HuH-7.5 (cell line): ENCODE data around the gene BRD7.
"Not testable (repeated sequence)": the region's sequence is repeated elsewhere in the genome, so short reads cannot be mapped to it uniquely, and the experiment has no call there.

Experiments
- DNase-seq: peaks from one replicate; pipeline ENCODE4 v3.0.0; 2011; ENCODE audit warnings: low spot score

BRD7 gene

DNA sequence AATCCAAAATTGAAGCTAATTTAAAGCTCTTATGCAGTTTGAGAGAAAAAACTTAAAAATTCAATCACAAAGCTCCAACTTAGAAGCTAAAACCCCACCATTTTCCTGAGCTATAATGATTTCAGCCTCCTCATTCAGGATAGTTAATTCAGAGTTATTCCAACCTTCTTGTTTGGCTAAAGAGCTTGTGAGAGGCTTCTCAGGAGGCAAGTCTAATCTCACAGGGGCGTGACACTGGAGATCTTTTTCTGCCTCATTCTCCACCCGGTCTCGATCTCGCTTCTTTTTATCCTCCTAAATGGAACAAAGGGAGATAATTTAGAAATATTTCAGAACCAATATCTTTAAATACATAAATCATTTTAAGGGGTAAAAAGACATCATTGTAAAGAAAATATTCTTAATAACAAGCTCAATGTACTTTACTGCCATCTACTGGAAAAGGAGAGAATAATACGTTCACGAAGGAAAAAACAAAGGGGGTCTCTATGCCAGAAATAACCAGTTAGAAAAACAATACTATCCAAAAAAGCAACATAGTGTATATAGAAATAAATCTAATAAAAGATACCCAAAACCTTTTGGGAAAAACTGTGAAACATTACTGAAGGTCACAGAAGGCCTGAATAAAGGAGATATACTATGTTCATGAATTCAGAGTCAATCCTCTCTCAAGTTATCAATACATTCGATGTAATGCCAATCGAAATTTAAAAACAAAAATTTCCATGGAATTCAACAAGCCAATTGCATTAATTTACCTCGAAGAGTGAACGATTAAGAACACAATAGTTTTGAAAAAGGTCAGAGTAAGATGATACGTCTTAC lies 13.9 kb downstream of the BRD7 start:
- no peak for DNase-seq

DNA sequence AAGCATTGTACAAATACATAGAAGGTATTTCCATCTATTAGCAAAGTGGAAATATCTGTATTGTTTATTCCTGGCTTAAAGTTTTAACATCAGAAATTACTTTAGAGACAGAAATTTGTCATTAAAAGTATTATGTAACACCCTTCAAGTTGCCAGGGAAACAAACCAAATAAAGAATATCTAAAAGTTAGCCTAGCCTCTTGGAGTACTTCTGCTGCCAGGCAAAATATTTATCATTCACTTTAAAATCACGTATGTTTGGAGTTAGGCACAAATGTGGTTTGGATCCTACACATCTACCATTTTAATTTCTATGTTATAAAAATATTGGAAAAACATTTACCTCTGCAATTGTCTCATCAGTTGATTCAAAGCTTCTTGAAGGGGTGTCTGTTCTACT lies 14.7 kb downstream of the BRD7 start:
- no peak for DNase-seq

DNA sequence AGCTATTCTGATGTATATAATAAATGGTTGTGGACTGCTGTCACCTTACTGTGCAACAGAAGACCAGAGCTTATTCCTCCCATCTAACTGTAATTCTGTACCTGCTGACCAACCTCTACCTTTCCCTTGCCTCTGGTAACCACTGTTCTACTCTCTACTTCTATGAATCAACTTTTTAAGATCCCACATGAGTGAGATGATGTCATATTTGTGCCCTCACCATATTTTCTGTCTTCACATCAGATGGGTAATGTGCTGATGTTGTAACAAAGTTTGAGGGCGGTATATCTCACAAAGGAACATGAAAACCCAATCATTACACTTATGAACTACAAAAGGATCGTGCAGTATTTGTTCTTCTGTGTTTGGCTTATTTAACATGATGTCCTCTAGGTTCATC lies 16.8 kb downstream of the BRD7 start:
- no peak for DNase-seq

DNA sequence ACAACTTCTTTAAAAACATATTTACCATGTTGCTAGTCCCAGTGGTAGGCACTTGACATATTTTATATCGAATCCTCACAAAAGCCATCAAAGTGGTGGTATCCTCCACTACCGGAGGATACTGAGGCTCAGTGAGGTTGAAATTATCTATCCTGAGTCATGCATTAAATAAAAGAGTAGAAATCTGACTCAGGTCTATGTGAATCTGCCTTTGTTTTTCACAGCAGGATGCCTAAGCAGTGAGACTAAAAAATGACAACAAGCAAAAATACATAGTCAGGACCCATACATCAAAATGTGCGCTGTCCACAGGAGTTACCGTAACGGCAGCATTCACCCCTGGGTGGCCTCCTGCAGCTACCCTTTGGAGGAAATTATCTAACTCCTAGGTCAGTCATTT lies 17.7 kb downstream of the BRD7 start:
- DNase-seq = no peak

DNA sequence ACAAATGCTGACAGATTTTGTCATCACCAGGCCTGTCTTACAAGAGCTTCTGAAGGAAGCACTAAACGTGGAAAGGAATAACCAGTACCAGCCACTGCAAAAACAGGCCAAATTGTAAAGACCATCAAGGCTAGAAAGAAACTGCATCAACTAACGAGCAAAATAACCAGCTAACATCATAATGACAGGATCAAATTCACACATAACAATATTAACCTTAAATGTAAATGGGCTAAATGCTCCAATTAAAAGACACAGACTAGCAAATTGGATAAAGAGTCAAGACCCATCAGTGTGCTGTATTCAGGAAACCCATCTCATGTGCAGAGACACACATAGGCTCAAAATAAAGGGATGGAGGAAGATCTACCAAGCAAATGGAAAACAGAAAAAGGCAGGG lies 23.6 kb downstream of the BRD7 start:
- not testable (repeated sequence) for DNase-seq

DNA sequence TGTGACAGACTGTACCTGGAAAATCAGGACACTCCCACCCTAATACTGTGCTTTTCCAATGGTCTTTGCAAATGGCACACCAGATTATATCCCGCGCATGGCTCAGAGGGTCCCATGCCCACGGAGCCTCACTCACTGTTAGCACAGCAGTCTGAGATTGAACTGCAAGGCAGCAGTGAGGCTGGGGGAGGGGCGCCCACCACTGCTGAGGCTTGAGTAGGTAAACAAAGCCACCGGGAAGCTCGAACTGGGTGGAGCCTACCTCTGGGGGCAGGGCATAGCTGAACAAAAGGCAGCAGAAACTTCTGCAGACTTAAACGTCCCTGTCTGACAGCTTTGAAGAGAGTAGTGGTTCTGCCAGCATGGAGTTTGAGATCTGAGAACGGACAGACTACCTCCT lies 25.2 kb downstream of the BRD7 start:
- not testable (repeated sequence) for DNase-seq

DNA sequence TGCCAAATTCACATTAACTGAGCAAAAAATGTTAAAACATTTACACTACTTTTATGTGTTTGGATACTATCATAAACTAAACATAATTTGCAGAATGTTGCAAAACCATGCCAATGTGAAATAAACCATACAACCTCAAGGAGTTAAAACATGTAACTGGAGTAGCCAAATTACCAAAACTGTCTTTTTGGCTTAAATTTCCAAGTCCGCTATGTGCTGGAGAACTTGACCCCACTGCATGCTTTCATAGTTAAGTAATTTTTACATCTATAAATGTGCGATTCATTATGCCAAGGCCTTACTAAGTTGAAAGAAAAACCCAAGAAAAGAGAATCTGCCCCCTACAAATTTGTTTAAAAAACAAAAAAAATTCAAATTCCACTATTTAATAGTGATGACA lies 28.2 kb downstream of the BRD7 start:
- DNase-seq = no peak

DNA sequence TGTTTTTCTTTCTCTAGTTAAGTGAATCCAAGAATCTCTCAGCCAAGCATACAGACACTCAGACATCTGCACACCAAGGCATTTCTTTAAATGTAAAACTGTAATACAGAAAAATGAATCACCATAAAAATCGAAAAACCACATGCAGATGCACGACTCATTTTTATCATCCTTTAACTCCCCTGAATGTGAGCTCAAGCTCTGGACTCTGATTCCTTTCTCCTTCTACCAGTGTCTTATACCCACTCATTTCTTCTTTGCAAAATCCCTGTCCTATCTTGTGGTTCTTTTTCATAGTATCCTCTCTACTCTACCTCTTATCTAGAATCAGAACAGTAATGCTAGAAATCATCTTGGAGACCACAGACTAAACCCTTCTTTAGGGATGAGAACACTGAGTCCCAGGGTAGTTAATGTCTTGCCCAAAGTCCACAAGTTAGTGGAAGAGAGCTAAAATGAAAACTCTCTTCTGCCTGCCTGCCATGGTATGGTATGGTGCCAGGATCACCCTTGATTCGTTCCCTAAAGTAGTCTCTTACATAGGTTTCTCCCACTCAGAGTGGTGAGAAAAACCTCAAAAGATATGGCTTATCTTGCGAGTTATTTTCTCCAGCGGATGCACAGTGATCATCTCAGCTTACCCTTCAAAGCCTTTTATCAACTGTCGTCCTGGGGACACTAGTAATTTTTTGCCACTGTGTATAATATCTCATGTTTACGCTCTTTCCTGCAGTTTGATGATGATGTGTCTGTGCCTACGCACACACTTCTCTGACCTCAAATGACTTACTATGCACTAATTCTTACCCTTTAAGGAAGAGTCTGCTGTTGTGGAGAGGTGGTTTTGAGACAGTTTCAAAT lies 30.2 kb downstream of the BRD7 start:
- DNase-seq = no peak

DNA sequence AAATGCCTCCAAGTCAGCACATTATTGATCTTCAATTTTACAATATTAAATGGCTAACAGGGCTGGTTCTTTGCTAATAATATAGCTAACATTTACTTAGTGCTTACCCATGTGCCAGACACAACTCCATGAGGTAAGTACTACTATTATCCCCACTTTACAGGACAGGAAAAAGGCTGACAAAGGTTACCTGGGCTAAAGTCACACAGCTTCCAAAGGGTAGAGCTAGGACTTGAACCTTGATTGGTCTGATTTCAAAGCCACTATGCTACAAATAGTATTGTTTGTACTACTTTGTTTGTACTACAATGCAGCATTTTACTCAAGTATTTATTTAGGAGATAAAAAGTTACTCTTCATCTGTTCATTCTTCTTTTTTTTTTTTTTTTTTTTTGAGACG lies 31.9 kb downstream of the BRD7 start:
- DNase-seq = no peak

DNA sequence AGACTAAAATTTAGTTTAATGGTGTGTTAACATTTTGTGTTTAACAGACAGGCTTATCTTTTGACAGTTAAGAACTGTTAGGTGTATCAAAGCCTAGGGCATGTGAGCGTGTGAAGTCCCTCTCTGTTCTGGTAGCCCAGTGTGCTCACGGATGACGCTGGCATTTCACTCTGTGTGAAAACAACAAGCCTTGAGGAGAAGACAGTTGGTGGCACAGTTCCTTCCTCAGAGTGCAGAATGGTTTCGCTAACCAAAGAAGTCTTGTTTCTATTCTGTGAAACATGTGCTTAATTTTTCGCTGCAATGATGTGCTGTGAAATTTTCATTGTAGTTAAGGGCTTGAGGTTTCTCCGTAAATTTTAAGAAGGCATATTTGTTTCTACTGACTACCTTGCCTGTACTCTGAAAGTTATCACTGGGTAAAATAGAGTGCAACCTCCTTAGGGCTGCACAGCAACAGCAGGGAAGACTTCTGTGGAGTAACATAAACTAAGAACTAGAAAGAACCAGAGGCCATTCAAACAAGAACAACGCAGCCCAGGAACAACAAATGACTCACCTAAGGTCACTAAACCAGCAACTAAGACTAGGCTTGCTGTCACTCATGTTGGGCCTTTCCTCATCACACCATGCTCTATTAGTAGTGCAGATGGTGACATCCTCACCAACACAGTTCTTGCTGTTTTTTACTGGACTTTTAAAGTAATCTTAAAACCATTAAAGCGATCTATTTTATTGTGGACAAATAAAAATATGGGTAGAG lies 33.4 kb downstream of the BRD7 start:
- DNase-seq = no peak

DNA sequence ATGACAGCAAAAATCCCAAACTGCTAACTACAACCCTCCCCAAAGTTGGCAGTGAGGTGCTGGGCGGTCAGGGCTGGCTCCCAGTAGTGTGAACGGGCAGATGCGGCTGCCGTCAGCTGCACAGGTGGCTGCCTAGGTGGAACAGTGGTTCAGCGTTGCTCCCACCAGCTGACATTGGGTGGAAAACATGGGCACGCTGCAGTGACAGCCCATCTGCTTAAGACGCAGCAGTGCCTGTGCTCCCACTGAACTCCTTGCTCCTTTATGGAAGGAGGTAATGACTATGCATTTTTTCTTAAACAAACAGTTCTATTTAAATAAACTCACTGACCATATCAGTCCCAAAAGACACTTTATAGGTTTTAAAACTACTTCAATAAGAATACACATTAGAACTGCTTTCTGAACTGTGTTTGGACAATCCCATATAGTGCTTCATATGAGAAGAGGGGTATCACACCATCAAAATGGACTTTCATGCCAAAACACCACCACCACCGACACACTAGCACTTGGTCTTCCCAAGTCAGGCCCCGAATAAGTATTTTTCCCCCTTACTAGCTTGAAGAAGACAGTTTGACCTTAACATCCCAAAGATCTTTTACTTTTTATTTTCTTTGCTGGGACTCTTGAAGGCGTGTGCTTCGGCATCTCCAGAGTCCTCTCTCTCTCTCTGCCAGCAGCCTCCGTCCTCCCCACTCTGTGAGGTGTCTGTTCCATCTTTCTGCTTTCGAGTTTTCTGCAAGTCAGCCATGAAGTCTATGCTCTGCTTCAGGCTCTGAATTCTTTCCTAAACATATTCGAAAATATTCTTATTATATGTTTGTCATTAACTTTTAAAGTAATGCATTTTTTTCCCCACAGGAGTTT lies 34.4 kb downstream of the BRD7 start:
- no peak for DNase-seq

DNA sequence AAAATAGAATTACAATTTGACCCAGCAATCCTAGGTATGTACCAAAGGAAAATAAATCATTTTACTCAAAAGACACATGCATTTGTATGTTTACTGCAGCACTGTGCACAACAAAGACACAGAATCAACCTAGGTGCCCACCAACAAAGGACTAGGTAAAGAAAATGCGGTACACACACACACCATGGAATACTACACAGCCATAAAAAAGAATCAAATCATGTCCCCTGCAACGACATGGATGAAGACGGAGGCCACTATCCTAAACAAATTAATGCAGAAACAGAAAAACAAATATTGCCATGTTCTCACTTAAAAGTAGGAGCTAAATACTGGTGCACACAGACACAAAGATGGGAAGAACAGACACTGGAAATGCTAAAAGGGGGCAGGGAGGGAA lies 36.2 kb downstream of the BRD7 start:
- no peak for DNase-seq

DNA sequence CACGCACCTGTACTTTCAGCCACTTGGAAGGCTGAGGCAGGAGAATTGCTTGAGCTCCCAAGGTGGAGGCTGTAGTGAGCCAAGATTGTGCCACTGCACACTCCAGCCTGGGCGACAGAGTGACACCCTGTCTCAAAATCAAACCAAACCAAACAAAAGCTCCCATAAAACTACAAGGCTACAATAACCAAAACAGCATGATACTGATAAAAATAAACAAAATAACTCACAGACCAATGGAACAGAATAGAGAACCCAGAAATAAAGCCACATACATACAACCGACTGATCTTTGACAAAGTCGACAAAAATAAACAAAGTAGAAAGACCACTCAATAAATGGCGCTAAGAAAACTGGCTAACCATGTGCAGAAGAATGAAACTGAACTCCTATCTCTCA lies 37.2 kb downstream of the BRD7 start:
- no peak for DNase-seq

DNA sequence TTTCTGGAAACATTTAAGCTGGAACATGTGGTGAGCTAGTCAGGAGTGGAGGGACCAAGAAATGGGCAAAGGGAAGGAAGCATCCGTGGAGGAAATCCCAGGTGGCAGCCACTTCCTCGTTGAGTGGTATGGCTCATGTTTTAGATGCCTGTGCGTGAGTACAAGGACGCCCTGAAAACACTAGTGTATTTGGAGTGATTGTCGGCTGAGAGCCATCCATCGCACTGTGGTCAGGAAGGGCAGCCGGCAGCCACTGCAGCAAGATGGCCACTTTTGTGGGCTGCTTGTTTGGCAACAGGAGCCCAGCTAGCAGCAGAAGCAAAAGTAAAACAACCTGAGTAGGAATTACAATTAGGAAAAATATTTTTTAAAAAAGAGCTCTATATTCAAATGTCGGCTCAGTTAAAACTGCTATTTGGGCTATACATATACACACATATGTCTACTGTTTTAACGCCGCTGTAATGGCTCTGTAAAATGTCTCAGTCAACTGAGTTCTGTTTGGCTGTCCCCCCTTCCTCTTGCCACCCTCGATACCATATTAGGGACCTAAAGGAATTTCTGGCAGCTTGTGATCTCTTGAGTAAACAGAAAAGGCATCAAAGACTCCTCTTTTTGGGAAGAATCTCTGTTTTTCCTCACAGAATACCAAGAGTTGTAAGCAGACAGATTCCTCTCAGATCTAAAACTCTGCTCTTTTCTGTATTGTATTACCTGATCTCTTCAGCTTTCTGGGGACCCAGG lies 39.2 kb downstream of the BRD7 start:
- DNase-seq = no peak

DNA sequence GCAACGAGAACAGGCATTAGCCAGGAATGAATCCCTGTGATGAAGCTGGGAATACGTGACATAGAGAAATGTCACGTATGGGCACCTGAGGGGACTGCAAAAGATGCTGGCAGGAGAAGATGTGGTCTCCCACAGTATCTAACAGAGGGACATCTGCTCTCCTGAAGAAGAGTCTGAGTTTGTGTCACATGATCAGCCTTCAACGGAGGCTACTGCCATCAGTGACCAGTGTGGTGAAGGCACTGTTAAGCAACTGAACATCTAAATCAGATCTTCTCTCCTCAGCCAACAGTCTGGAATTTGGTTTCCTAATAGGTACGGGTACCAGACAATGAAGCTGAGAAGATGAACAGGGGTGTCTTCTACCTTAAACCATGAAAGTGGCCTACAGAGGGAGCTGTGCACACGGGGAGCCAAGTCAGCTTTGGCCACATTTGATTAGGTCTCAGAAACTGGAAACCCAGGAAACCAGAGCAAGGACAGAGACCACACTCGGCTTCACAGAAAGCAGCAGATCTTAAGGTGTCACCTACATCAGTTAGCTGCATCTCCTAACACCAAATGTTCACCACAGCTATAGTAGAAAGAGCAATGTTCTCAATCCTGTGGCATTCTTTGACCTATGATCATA lies 41.8 kb downstream of the BRD7 start:
- DNase-seq = no peak

DNA sequence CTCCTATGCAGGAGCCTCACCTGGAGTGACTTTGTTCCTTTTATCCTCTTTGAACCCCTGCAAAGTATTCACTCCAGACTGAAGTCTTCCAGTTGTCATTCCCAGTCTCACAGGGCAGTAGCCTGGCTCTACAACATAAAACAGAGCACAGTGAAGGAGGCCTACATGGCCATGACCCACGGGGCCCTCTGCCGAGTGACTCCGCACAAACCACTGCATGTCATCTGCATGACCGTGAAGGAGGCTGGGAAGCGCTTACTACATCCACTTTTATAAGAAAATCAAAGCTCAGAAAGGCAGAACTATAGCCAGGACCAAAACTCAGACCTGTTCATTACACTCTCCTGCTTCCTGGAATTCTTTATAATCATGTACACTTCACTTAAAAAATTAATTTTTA lies 42.5 kb downstream of the BRD7 start:
- DNase-seq = no peak

DNA sequence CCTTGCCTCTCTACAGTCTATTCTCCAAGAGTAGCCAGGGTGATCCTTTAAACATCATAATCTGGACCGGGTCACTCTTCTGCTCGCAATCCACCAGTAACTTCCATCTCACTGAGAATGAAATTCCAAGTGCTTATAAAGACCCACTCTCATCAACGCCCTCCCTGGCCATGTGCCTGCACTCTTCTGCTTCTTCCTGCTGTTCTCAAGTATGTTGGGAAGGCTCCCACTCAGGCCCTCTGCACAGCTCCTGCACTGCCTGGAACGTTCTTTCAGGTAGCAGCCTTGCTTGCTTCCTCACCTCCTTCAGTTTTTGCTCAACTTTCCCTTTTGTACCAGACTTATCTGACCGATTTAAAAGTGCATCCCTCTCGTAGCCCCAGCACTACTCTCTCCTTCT lies 44.4 kb downstream of the BRD7 start:
- no peak for DNase-seq

DNA sequence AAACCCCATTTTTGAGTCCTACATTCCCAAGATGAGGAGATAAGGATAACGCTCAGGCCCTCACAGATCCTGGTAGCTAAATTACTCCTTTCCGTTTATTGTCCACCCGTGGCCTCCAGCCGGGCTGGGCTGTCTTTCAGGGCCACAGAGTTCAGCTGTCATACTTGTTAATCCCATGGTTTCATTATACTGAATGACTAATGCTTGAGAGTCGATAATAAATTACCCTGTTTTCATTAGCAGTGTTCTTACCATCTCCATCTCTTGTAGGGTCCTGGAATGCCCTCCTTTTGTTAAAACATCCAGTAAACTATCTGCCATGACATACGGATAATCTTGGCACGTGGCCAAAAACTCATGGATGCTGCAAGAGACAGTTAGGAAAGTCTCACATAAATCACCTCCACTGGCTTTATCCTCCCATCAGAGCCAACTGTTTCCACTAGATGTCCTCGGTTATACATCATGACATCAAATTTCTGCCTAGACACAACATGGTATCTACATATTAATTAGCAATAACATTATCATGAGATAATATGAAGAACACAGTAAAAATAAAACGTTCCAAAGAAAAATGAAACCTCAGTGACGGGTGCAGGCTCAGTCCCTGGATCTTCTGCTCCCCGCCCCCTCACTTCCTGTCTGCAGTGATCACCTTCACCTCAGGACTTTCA lies 45.3 kb downstream of the BRD7 start:
- no peak for DNase-seq

DNA sequence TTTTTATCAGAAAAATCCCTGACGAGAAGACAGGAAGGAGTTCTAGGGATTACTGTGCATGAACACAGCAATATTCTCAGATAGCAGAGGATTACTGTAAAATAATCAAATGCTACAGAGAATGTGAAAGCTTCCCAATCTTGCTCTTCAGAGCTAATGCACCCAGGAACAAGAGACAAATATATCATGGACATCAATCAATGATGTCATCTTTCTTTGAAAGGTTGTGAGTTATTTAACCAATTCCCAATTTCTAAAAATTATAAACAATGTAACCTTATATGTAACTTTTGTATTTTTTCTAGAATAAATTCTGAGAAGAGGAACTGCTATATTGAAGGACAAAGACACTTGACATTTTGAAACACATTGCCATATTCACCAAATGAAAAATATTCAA lies 46.5 kb downstream of the BRD7 start:
- DNase-seq = no peak

DNA sequence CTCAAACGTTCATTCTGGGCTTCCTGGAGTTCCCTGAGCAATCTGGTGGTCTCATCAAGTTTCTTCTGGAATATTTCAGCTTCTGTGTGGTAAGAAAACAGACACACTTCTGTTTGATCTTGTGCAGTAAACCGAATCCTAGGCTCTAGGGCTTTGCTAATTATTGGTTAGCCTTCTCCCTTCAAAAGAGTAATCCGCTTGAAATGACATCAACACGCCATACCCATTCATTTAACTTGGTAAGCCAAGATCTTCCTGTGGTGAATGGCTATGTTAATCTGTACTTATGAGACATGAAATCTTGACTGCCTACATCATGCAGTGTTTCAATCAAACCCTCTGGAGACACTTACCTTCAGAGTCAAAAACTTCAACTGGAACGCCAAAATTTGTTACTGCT lies 48.5 kb downstream of the BRD7 start:
- no peak for DNase-seq
